Type B pancreatic cell (in vitro differentiated cells): ENCODE results near the gene FAM171A1. TPM values are rescaled to one million over a fixed set of nuclear protein-coding genes. Genes with fewer than 3 reads are reported as not detected.
"Not testable (repeated sequence)": the region's sequence is repeated elsewhere in the genome, so short reads cannot be mapped to it uniquely, and the experiment has no call there.

Source experiments
- DNase-seq: peaks from one replicate; pipeline ENCODE4 v3.0.0; 2021; ENCODE audit warnings: mixed read lengths; ENCODE audit not compliant: unreplicated experiment; ENCODE audit errors: extremely low spot score
- H3K27ac Mint-ChIP-seq: 2 replicates; pipeline ENCODE4 v1.8.0; 2021; ENCODE audit warnings: mild to moderate bottlenecking, mixed read lengths
- H3K27me3 Mint-ChIP-seq: 2 replicates; pipeline ENCODE4 v1.8.0; 2021; ENCODE audit warnings: mixed read lengths
- H3K36me3 Mint-ChIP-seq: 2 replicates; pipeline ENCODE4 v1.8.0; 2021; ENCODE audit warnings: mixed read lengths
- H3K4me1 Mint-ChIP-seq: one replicate; pipeline ENCODE4 v1.8.0; 2021; ENCODE audit warnings: mixed read lengths; ENCODE audit not compliant: unreplicated experiment
- H3K4me3 Mint-ChIP-seq: 2 replicates; pipeline ENCODE4 v1.8.0; 2021; ENCODE audit warnings: mild to moderate bottlenecking, mixed read lengths
- H3K9me3 Mint-ChIP-seq: 2 replicates; pipeline ENCODE4 v1.8.0; 2021; ENCODE audit warnings: mixed read lengths
- total RNA-seq: library from RNA; stranded (reverse); gene quantifications from 2 replicates; pipeline ENCODE4 v1.2.1, GENCODE V29; 2021; ENCODE audit warnings: low replicate concordance
- TF ChIP-seq, protein P1 (sequence below): fragments of 200-600 bp; sonication (generic); conservative IDR thresholded peaks from 2 replicates; pipeline ENCODE4 v1.5.0; 2021; ENCODE audit warnings: antibody characterized with exemption, mild to moderate bottlenecking

The FAM171A1 gene
- total RNA-seq, 1 donor from 2014 or later: 49.3 TPM

DNA sequence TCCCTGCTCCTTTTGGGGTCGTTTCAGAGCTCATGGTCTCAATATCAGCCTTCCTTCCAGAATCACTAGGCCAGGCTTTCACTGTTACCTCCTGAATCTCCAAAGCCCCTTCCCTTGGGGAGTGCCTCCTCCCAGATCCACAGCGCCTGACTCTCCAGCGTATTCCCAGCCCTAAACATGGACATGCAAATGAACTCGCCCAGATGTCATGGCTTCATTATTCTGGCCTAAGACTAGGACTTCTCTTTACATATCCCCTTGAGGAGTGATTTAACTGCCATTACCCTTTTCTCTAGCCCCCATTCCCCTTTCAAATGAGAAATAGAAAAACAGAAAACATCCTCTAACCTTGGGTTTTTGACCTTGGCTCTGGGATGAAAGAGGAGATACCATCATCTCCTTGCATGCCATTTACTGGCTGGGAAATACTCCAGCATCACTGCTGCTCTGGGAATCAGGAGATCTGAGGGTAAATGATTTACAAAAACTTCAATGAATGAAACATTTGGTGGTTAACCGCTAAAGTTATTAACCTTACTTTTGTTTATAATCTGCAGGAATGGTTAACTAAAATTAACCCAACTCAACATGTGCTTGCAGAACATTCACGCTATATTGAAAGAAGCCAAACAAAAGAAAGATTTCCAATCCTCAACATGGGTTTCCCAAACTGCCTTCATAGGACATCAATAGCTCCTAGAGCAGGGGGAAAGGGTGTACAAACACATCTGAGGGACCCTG, 37.0 kb downstream of the FAM171A1 start:
- peaks cover 21% of the 10 kb centered on the region for H3K4me1 Mint-ChIP-seq
- H3K9me3 Mint-ChIP-seq: no peaks in the 10 kb centered on the region
- DNase-seq: no peak
- H3K27ac Mint-ChIP-seq: peak overlapping the region; percentile 64
- peaks cover 5% of the 10 kb centered on the region for H3K36me3 Mint-ChIP-seq
- TF ChIP-seq, protein P1, sequence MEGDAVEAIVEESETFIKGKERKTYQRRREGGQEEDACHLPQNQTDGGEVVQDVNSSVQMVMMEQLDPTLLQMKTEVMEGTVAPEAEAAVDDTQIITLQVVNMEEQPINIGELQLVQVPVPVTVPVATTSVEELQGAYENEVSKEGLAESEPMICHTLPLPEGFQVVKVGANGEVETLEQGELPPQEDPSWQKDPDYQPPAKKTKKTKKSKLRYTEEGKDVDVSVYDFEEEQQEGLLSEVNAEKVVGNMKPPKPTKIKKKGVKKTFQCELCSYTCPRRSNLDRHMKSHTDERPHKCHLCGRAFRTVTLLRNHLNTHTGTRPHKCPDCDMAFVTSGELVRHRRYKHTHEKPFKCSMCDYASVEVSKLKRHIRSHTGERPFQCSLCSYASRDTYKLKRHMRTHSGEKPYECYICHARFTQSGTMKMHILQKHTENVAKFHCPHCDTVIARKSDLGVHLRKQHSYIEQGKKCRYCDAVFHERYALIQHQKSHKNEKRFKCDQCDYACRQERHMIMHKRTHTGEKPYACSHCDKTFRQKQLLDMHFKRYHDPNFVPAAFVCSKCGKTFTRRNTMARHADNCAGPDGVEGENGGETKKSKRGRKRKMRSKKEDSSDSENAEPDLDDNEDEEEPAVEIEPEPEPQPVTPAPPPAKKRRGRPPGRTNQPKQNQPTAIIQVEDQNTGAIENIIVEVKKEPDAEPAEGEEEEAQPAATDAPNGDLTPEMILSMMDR: no peak
- no peaks in the 10 kb centered on the region for H3K27me3 Mint-ChIP-seq
- no peak overlapping the region for H3K4me3 Mint-ChIP-seq

DNA sequence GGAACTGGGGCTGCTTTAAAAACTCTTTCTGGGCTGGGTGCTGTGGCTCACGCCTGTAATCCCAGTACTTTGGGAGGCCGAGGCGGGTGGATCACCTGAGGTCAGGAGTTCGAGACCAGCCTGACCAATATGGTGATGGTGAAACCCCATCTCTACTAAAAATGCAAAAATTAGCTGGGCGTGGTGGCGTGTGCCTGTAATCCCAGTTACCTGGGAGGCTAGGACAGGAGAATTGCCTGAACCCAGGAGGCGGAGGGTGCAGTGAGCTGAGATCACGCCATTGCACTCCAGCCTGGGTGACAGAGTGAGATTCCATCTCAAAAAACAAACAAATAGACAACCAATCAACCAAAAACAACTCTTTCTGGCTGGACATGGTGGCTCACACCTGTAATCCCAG, 37.9 kb downstream of the FAM171A1 start:
- peaks cover 21% of the 10 kb centered on the region for H3K4me1 Mint-ChIP-seq
- not testable (repeated sequence) for H3K27ac Mint-ChIP-seq, H3K27me3 Mint-ChIP-seq, H3K36me3 Mint-ChIP-seq, DNase-seq, H3K9me3 Mint-ChIP-seq, H3K4me3 Mint-ChIP-seq

DNA sequence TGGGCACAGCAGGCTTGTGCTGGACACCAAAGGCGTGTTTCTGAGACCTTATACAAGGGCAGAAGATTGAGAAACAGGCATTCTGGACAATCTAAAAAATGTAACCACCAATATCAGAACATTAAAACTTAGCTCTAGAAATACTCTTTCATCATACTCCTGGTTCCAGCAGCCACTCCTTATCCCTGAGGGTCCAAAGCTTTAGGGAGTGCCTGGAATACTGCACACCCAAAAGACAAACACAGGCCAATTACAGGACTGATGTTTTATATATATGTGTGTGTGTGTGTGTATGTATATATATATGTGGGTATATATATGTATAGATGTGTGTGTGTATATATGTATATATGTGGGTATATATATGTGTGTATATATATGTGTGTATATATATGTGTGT, 39.6 kb downstream of the FAM171A1 start:
- no peak overlapping the region for H3K4me3 Mint-ChIP-seq
- DNase-seq: no peak
- H3K27ac Mint-ChIP-seq: no peak overlapping the region
- no peaks in the 10 kb centered on the region for H3K9me3 Mint-ChIP-seq
- H3K27me3 Mint-ChIP-seq: no peaks in the 10 kb centered on the region
- peaks cover 5% of the 10 kb centered on the region for H3K36me3 Mint-ChIP-seq
- TF ChIP-seq, protein P1: no peak
- H3K4me1 Mint-ChIP-seq: peaks cover 17% of the 10 kb centered on the region

DNA sequence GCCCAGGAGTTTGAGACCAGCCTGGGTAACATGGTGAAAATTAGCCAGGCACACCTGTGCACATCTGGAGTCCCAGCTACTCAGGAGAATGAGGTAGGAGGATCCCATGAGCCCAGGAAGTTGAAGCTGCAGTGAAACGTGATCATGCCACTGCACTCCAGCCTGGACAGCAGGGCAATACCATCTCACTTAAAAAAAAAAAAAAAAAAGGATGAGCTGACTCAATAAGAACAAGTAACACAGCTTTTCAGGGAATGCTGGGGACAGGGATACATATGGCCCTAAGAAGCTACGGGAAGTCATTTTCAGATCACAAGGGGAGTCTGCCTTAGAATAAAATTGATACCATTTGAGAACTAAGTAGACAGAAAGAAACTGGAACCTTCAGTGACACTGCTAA, 41.7 kb downstream of the FAM171A1 start:
- TF ChIP-seq, protein P1: no peak
- peaks cover 16% of the 10 kb centered on the region for H3K4me1 Mint-ChIP-seq
- no peaks in the 10 kb centered on the region for H3K9me3 Mint-ChIP-seq
- no peak for DNase-seq
- no peak overlapping the region for H3K27ac Mint-ChIP-seq
- no peaks in the 10 kb centered on the region for H3K27me3 Mint-ChIP-seq
- H3K36me3 Mint-ChIP-seq: peaks cover 12% of the 10 kb centered on the region
- H3K4me3 Mint-ChIP-seq: no peak overlapping the region

DNA sequence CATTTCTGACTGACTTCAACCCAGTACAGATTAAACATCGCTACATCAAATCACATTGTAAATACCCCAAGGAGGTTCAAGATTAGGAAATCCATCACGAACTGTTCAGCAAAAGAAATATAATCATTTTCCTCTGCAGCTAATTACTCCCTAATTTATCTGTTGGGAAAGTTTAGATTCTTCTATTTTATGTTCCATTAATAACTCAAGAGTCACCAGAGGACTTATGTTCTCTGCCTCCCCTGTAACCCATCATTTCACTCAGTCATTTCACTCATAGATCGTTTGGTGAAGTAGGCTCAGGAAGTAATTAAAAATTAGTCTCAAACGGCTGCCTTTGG, 45.2 kb downstream of the FAM171A1 start:
- TF ChIP-seq, protein P1: no peak
- Mint-ChIP-seq H3K4me3 (no peak overlapping the region), H3K27me3 (no peaks in the 10 kb centered on the region), H3K27ac (no peak overlapping the region), H3K4me1 (peaks cover 18% of the 10 kb centered on the region), H3K36me3 (peaks cover 8% of the 10 kb centered on the region), H3K9me3 (no peaks in the 10 kb centered on the region)
- no peak for DNase-seq

DNA sequence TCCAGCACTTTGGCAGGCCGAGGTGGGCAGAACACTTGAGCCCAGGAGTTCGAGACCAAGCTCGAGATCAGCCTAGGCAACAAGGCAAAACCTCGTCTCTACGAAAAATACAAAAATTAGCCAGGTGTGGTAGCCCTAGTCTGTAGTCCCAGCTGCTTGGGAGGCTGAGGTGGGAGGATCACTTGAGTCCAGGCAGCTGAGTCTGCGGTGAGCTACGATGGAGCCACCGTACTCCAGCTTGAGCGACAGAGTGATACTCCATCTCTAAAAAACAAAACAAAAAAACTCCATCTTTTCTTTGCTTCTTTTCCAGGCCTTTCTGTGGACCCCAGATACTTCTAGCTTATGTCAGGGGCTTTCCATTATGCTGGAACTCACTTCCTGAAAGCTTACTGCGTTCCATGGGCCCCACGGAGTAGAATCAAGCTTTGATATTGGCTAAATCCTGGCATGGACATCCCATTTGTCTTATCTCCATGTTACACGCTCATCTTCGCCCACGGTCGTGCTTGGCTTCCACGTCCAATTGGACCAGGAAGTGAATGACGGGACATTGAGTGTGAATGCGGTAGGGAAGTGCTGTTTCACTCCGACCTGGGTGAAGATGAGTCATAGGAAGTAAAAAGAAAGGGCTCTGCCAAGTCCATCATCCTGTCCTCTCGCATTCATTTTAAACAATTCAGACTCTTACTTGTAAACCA, 45.7 kb downstream of the FAM171A1 start:
- TF ChIP-seq, protein P1: no peak
- Mint-ChIP-seq H3K9me3 (no peaks in the 10 kb centered on the region), H3K27ac (no peak overlapping the region), H3K4me3 (no peak overlapping the region), H3K36me3 (peaks cover 14% of the 10 kb centered on the region), H3K4me1 (peaks cover 21% of the 10 kb centered on the region), H3K27me3 (no peaks in the 10 kb centered on the region)
- no peak for DNase-seq
